RKO (cell line): ENCODE measurements around the gene RNF212B.
A peak's percentile ranks its signal among the peaks of the same experiment; 100 is the strongest.

Experiments used
- DNase-seq: peaks from one replicate; pipeline ENCODE4 v3.0.0-alpha.2; 2016; ENCODE audit warnings: low spot score

The RNF212B gene

DNA sequence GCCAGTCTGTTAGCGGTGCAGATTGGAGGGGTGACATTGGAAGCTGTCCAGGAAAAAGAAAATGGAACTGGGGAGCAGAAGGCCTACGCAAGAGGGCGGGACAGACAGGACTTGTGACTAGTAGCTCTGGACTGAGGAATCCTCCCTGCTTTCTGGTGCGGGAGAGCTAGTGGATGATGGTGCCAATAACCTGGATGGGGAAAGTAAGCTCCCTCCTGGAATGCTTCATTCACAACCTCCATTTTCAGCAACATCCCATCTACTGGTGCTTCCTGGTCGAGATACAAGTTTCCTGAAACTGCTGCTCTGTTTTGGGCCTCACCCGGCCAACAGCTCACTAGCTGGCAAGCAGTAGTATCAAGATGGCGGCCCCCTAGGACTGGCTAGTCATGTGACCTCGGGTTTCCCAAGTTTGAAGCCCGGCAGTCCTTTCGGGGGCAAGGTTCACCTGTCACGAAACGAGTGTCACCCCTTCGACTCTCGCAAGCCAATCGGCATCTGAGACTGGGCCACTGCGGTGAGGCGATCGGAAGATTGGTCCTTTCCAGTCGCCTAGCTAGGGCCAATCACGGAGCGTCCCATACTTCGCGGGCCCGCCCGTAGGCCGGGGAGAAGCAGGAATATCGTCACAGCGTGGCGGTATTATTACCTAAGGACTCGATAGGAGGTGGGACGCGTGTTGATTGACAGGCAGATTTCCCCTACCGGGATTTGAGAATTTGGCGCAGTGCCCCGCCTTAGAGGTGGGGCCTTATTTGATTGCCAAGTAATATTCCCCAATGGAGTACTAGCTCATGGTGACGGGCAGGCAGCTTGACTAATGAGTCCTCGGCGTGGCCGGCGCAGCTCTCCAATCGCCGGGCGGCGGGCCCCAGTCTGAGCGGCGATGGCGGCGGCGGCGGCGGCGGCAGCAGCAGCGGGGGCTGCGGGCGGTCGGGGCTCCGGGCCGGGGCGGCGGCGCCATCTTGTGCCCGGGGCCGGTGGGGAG lies 83.1 kb downstream of the RNF212B start, which contains the start of gene PABPN1:
Gene PABPN1, plus strand, starts transcription at position 874 of the 988 bp plus-strand sequence. Its CDS starts 13 bp downstream, at position 887.
- peak; percentile 100 for DNase-seq

DNA sequence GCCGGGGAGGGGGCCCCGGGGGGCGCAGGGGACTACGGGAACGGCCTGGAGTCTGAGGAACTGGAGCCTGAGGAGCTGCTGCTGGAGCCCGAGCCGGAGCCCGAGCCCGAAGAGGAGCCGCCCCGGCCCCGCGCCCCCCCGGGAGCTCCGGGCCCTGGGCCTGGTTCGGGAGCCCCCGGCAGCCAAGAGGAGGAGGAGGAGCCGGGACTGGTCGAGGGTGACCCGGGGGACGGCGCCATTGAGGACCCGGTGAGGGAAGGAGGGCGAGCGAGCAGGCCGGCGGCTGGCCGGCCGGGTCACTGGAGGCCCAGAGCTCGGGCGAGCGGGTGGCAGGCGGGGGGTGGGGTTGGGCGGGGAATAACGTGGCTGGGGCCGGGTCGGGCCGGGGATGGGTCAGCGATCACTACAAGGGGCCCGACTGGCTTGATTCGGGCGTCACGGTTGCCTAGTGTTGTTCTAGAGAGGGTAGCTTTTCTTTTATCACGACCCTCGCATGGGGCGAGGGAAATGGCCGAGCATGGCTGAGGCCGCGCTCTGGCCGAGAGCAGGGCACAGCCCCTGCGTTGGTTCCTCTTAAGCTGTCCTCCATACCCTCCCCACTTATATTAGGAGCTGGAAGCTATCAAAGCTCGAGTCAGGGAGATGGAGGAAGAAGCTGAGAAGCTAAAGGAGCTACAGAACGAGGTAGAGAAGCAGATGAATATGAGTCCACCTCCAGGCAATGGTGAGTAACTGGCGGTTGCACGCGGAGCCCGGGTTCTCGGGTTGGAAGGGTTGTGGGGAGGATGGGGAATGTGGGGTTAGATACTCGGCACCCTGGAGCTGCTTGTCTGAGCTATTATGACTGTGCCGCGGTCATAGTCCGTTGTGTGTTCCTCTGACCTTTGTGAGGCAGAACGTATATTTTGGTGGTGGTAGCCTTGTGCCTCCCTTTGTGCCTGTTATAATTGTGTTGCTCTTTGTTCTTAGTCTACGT lies 84.1 kb downstream of the RNF212B start:
- DNase-seq, result peak; percentile 79
